Endothelial cell of umbilical vein (primary cell): ENCODE measurements around the gene PFKFB4. TPM values are rescaled to one million over a fixed set of nuclear protein-coding genes. Genes with fewer than 3 reads are reported as not detected.

Source experiments
- BruUV-seq: library from RNA; stranded (reverse); fragments of 400-500 nt; replicated peaks from 2 replicates; lab custom pipeline; 2021; lab: Mats Ljungman, UMichigan
- CTCF ChIA-PET: fragments of 300-600, 350-600 bp; sonication (Branson Sonifier 250); formaldehyde crosslinking; loops from one replicate; lab custom pipeline; 2021; ENCODE audit warnings: antibody characterized with exemption, inconsistent platforms; lab: Charles Lee
- POLR2A ChIA-PET: fragments of 300-600, 350-600 bp; sonication (Branson Sonifier 250); formaldehyde crosslinking; loops from one replicate; lab custom pipeline; 2021; ENCODE audit warnings: antibody characterized with exemption, inconsistent platforms; lab: Charles Lee
- DNase-seq: peaks from one replicate; pipeline ENCODE4 v3.0.0-alpha.2; 2011; ENCODE audit warnings: low read depth, low spot score
- FAIRE-seq: peaks from 2 replicates; lab custom pipeline; 2011; peaks lifted over from hg19 to GRCh38; lab: Jason Lieb, UNC
- H2AFZ ChIP-seq: 2 replicates; pipeline ENCODE4 v1.6.0; 2012; ENCODE audit warnings: low read depth, low read length, control low read depth, inconsistent platforms
- H3K27ac ChIP-seq: 2 replicates; pipeline ENCODE4 v1.5.1; 2011; ENCODE audit warnings: low read depth, mild to moderate bottlenecking, control low read depth, low read length, moderate library complexity; ENCODE audit not compliant: insufficient read depth
- H3K27me3 ChIP-seq, 2 experiments: 2 replicates each; pipeline versions ENCODE4 v1.6.0 to v1.6.1; 2011; ENCODE audit warnings: low read length in 2 of 2, mixed read lengths in 1 of 2; ENCODE audit not compliant: control insufficient read depth in 2 of 2, insufficient read depth in 2 of 2
- H3K36me3 ChIP-seq, 2 experiments: 2 replicates in 1 of 2; 3 replicates in 1 of 2; pipeline ENCODE4 v1.5.1; 2011; ENCODE audit warnings: low read length in 2 of 2, mild to moderate bottlenecking in 1 of 2, moderate library complexity in 1 of 2; ENCODE audit not compliant: control insufficient read depth in 2 of 2, insufficient read depth in 2 of 2; ENCODE audit errors: extremely low read depth in 1 of 2
- H3K4me1 ChIP-seq: 3 replicates; pipeline ENCODE4 v1.5.1; 2011; ENCODE audit warnings: mild to moderate bottlenecking, low read length; ENCODE audit not compliant: control insufficient read depth, insufficient read depth; ENCODE audit errors: extremely low read depth
- H3K4me2 ChIP-seq: 2 replicates; pipeline ENCODE4 v1.6.1; 2011; ENCODE audit warnings: low read length, control low read depth, mixed read lengths; ENCODE audit not compliant: insufficient read depth
- H3K4me3 ChIP-seq, 3 experiments: fragments of 200-600 bp in 1 of 3; sonication (generic), shearing (Covaris generic) in 1 of 3; replicated peaks in 1 of 3; 2 replicates each; pipeline ENCODE4 v1.5.1; 2011 to 2016; ENCODE audit warnings: control low read depth in 3 of 3, low read length in 3 of 3, mild to moderate bottlenecking in 2 of 3, inconsistent platforms in 1 of 3, low read depth in 1 of 3, moderate library complexity in 1 of 3; ENCODE audit not compliant: insufficient read depth in 1 of 3
- H3K79me2 ChIP-seq: 2 replicates; pipeline ENCODE4 v1.6.0; 2012; ENCODE audit warnings: low read length, inconsistent platforms; ENCODE audit not compliant: control insufficient read depth, insufficient read depth
- H3K9ac ChIP-seq: replicated peaks from 2 replicates; pipeline ENCODE3; 2011; ENCODE audit warnings: low read length, control low read depth; ENCODE audit not compliant: insufficient read depth; ENCODE audit errors: extremely low read depth
- H3K9me1 ChIP-seq: replicated peaks from 3 replicates; pipeline ENCODE4 v1.6.0; 2011; ENCODE audit warnings: mild to moderate bottlenecking, low read length; ENCODE audit not compliant: control insufficient read depth, insufficient read depth; ENCODE audit errors: extremely low read depth
- H3K9me3 ChIP-seq: replicated peaks from 2 replicates; pipeline ENCODE4 v1.5.1; 2012; ENCODE audit warnings: low read length, inconsistent platforms; ENCODE audit not compliant: control insufficient read depth, insufficient read depth
- H4K20me1 ChIP-seq: replicated peaks from 2 replicates; pipeline ENCODE3; 2011; ENCODE audit warnings: mild to moderate bottlenecking, low read length; ENCODE audit not compliant: control insufficient read depth, insufficient read depth; ENCODE audit errors: extremely low read depth
- EZH2 ChIP-seq: IDR thresholded peaks from 2 replicates; pipeline ENCODE4 v1.6.1; 2012; ENCODE audit warnings: borderline replicate concordance, low read depth, mild to moderate bottlenecking, moderate library complexity, low read length, inconsistent platforms; ENCODE audit not compliant: severe bottlenecking
- FOS ChIP-seq: IDR thresholded peaks from 2 replicates; pipeline ENCODE4 v1.6.1; 2011; ENCODE audit warnings: mild to moderate bottlenecking, low read length, moderate library complexity, borderline replicate concordance; ENCODE audit not compliant: insufficient read depth
- GATA2 ChIP-seq: IDR thresholded peaks from 2 replicates; pipeline ENCODE4 v1.7.0; 2011; ENCODE audit warnings: low read depth, mild to moderate bottlenecking, moderate library complexity, mixed read lengths, low read length; ENCODE audit not compliant: insufficient read length, insufficient read depth
- JUN ChIP-seq: IDR thresholded peaks from 2 replicates; pipeline ENCODE4 v1.6.1; 2011; ENCODE audit warnings: borderline replicate concordance, low read depth; ENCODE audit not compliant: insufficient read length, insufficient read depth
- MYC ChIP-seq: IDR thresholded peaks from one replicate; pipeline ENCODE4 v1.6.1; 2011; ENCODE audit warnings: mild to moderate bottlenecking, low read depth, low read length
- POLR2A ChIP-seq: IDR thresholded peaks from 2 replicates; pipeline ENCODE4 v1.6.1; 2012; ENCODE audit warnings: low read depth, mild to moderate bottlenecking, control low read depth, low read length
- POLR2AphosphoS5 ChIP-seq: IDR thresholded peaks from 2 replicates; pipeline ENCODE4 v1.6.1; 2012; ENCODE audit warnings: low read depth, mild to moderate bottlenecking, control low read depth, low read length, moderate library complexity; ENCODE audit not compliant: insufficient read depth
- dilution Hi-C: fragments of 300-500 bp; cut with MboI; formaldehyde crosslinking; loops from one replicate; pipeline ENCODE4 v1.15.0; 2019; ENCODE audit warnings: low sequenced_read_pairs; ENCODE audit not compliant: extremely low pct_ligation_motif_present
- intact Hi-C: fragments of 100-400 bp; cut with micrococcal nuclease; formaldehyde crosslinking; loops from one replicate; pipeline ENCODE4 v1.10.0; 2022
- polyA plus RNA-seq, 4 experiments: library from polyadenylated mRNA; depleted of rRNA in 3 of 4; stranded (reverse) in 3 of 4; unstranded in 1 of 4; fragments of >200 nt; gene quantifications; 2 replicates each; pipeline versions ENCODE4 v1.2.1 to v1.2.3, GENCODE V29; 2011 to 2012; ENCODE audit warnings: missing spikeins in 1 of 4
- total RNA-seq: library from RNA; stranded (reverse); gene quantifications from 2 replicates; pipeline ENCODE4 v1.2.3, GENCODE V29; 2021
- TF ChIP-seq, protein P1 (sequence below), 2 donors: IDR thresholded peaks; 1 replicate in 1 of 2; 2 replicates in 1 of 2; pipeline ENCODE4 v1.5.1; 2011; ENCODE audit warnings: low read length in 2 of 2, mild to moderate bottlenecking in 2 of 2, moderate library complexity in 2 of 2, control low read depth in 1 of 2, inconsistent platforms in 1 of 2, low read depth in 1 of 2; ENCODE audit not compliant: insufficient read depth in 1 of 2; ENCODE audit errors: extremely low read depth in 1 of 2
- TF ChIP-seq, protein P2 (sequence below): IDR thresholded peaks from 2 replicates; pipeline ENCODE4 v1.6.1; 2011; ENCODE audit not compliant: insufficient read depth, insufficient read length

Gene PFKFB4
- total and polyA plus RNA-seq, 2 donors (not counting 3 experiments of a cell fraction or from before 2014, with no cell fraction given), result 4.0 to 4.2 TPM

- no peak overlapping the region for H3K27ac ChIP-seq
- no peaks in the 10 kb centered on the region for H4K20me1 ChIP-seq
- no peaks in the 10 kb centered on the region for H3K27me3 ChIP-seq
- DNase-seq (no peak), FAIRE-seq (peak; percentile 8)
- no peaks in the 10 kb centered on the region for H3K9me3 ChIP-seq
- no peak overlapping the region for H3K4me2 ChIP-seq
- TF ChIP-seq GATA2 (no peak), POLR2A (no peak), EZH2 (no peak), JUN (no peak), FOS (no peak), POLR2AphosphoS5 (no peak), MYC (no peak)
- TF ChIP-seq, protein P1, sequence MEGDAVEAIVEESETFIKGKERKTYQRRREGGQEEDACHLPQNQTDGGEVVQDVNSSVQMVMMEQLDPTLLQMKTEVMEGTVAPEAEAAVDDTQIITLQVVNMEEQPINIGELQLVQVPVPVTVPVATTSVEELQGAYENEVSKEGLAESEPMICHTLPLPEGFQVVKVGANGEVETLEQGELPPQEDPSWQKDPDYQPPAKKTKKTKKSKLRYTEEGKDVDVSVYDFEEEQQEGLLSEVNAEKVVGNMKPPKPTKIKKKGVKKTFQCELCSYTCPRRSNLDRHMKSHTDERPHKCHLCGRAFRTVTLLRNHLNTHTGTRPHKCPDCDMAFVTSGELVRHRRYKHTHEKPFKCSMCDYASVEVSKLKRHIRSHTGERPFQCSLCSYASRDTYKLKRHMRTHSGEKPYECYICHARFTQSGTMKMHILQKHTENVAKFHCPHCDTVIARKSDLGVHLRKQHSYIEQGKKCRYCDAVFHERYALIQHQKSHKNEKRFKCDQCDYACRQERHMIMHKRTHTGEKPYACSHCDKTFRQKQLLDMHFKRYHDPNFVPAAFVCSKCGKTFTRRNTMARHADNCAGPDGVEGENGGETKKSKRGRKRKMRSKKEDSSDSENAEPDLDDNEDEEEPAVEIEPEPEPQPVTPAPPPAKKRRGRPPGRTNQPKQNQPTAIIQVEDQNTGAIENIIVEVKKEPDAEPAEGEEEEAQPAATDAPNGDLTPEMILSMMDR (IDR thresholded peaks at IDR 0.05; ENCODE audit: extremely low read depth in 1 of 2, insufficient read depth in 1 of 2, low read depth in 1 of 2, low read length in 2 of 2), result no peak
- TF ChIP-seq, protein P2, sequence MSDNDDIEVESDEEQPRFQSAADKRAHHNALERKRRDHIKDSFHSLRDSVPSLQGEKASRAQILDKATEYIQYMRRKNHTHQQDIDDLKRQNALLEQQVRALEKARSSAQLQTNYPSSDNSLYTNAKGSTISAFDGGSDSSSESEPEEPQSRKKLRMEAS, result no peak
- H3K79me2 ChIP-seq, result no peaks in the 10 kb centered on the region
- H3K36me3 ChIP-seq, result no peaks in the 10 kb centered on the region
- dilution Hi-C loops, result no loop called here
- H3K9me1 ChIP-seq, result no peaks in the 10 kb centered on the region
- BruUV-seq, result no TSS peak
- H2AFZ ChIP-seq, result peak overlapping the region; percentile 38
- peaks cover 15% of the 10 kb centered on the region for H3K4me1 ChIP-seq
- no peak overlapping the region for H3K4me3 ChIP-seq
- ChIA-PET POLR2A (no interaction called here), CTCF (interaction anchor here (0.6 to 2.2 kb wide), 4 partner anchors 8 to 68 kb away, joined by 3 to 10 read pairs (median 3); partner anchors contain the start of gene UQCRC1)
- intact Hi-C loops, result no loop called here
- no peak overlapping the region for H3K9ac ChIP-seq
These were observed 9.2 kb upstream of the PFKFB4 start for GRCh38 chr3:48565591-48566400.
